HG03432 (cell line): ENCODE results near the gene TDRD10.
"Not testable (repeated sequence)": the region's sequence is repeated elsewhere in the genome, so short reads cannot be mapped to it uniquely, and the experiment has no call there.

Experiments used
- ATAC-seq: cut with Tn5 transposase; IDR thresholded peaks from one replicate; pipeline ENCODE4 v1.9.1; 2021; ENCODE audit warnings: mild to moderate bottlenecking, moderate library complexity; ENCODE audit not compliant: unreplicated experiment

TDRD10 gene

DNA sequence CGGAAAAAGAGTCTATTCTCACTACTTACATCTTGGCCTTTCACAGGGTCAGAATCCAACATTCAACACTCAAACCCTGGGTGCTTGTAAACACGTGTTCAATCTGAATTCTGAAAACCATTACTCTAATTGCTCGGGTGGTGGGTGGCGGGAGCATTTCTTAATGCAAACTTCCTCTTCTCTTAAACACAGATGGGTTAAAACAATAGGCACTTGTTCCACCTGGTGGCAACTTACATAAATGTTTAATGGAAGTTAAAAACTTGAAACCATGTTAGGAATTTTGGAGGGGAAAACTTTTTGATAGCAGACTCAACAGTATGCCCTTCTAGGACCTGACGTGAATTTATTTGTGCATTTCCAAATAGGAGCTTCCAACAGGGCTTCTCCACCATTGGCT, 23.4 kb upstream of the TDRD10 start:
- no peak for ATAC-seq

DNA sequence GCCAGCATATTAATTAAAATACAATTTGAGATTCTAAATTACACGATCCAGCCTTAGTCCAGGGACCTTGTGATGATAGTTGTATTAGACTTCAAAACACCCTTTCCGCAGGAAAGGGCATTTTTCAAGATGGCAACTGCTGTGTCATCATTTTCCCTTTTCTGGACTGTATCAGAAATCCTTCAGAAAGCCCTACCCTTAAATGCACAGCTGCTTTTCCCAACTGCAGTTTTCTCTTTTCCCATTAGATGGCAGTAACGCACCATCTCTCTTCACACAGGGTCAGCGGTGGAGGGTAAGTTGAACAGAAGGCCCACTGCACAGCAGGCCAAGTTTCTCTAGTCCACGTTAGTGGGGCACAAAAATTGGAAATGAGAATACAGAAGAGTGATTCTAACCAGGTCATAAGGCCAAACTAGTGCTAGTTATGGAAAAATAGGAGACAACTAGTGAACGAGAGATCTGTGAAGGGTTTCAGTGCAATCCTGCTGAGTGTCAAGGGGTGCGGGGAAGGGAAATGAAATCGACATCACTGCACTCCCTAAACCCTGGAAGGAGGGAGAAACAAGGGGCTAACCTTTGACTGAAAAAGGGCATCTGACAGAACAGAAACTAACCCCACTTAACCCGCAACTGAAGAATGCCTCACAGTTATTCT, 22.1 kb upstream of the TDRD10 start:
- ATAC-seq = no peak

DNA sequence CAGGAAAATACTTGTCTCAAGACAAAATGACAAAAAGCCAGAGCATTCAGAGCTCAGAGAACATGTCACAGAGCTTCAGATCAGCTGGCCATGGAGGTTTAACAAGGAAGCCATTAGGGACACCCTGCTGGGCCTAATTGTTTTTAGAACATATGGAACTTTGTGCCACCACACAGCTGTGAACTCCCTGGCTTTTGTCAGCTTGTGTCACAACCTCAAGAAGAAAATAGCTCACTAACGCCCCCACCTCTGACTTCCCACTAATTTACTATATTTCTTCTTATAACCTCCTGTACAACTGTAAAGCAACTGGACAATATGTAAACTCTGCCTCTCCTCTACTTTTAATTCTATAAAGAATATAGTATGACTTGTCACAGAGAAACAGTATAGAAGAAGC, 21.0 kb upstream of the TDRD10 start:
- no peak for ATAC-seq

DNA sequence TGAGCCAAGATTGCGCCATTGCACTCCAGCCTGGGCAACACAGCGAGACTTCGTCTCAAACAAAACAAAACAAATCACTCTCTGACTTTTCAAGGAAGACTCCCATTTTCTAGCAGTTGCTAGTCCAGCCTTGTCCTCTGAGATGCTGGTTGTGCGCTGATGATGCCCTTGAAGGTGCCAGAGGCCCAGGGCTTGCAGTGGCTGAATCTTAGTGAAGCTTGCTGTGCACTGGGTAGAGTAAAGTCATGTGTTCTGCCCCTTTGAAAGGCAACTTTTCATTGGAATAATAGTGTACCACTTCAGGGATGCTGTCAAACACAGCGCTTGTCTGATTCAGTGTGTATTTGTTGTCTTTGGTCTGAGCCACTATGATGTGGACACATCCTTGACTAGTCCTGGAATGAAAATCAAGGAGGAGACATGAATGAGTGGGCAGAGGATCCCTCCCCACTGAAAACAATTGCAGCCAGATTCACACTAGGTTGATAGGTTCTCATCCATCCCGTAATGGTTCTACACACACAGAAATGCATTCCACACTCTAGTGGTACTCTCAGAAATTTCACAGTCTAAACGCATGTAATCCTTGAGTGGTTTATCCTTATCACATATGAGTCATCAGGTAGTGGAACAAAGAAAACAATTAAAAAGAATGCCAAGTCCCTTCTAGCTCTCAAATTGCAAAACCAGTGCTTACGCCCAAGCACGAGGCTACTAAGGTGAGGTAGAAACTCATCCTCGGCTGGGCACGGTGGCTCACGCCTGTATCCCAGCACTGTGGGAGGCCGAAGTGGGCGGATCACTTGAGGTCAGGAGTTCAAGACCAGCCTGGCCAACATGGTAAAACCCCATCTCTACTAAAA, 17.8 kb upstream of the TDRD10 start:
- ATAC-seq = no peak

DNA sequence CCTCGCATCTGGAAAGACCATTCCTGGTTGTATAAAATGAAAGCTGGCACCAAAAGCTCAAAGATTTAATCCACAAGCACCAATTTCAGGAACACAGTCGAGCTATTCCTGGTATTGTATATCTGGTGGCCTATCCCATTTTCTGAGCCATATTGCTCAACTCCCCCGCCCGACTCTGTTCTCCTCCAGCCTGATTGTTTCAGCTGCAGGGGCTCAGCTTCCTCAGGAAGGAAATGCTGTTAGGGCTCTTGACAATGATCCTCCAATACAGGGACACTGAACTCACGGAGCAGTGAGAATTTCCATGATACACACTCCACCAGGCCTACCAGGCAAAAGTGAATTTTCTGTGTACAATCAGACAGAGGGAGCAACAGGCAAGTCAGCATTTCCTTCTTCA, 16.9 kb upstream of the TDRD10 start:
- no peak for ATAC-seq

DNA sequence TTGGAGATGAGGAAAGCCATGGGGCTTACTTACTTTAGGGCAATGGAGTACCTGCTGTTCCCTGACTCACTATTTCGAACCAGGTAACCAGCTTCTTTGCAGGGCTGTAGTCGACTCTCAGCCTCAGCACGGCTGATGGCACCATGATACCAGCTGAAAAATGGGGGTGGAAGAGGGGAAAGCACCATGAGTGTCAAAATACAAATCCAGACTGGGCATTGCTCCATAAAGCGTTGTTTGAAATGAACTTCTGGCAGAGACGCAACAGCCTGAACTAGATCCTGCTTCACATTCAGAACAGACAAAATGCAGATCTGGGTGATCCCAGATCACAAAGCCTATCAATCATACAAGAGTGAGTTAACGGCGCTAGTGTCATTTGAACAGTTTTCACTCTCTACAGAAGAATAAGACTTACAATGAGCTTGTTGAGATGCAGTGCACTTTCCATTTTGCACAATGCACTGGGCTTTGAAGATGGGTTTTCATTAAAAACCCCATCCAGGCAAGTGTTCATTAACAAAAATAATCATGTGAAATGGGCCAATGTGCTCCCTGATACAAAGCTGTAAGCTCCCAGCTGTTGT, 16.0 kb upstream of the TDRD10 start:
- no peak for ATAC-seq

DNA sequence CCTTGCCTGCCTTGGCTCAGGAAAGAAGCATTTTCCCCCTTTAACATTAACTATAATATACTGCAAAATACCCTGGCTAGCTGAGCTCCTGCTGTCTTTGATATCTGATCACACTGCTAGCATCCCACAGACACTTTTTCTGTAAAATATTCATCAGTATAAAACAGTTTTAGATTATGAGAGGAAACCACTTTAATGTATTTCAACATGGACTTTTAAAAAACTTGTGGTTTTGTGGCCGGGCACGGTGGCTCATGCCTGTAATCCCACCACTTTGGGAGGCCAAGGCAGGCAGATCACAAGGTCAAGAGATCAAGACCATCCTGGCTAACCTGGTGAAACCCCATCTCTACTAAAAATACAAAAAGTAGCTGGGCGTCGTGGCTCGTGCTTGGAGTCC, 15.3 kb upstream of the TDRD10 start:
- ATAC-seq = not testable (repeated sequence)

DNA sequence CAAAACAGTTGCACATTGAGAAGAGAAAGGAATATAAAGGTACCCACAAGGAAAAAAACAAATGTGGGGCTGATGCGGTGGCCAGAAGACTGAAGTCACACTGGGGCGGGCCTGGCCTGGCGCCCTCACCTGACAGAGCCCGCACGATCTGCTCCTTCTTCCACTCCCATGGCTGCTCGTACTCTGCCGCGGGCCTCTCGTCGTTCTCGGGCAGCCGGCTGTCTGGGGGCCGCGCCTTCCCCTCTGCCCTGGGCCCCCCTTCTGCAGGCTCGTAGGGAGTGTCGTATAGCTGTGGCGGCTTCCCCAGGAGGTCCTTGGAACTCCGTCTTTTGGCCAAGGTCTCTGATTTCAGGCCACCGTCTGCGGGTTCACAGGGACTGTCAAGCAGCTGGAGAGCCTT, 13.1 kb upstream of the TDRD10 start:
- ATAC-seq = no peak

DNA sequence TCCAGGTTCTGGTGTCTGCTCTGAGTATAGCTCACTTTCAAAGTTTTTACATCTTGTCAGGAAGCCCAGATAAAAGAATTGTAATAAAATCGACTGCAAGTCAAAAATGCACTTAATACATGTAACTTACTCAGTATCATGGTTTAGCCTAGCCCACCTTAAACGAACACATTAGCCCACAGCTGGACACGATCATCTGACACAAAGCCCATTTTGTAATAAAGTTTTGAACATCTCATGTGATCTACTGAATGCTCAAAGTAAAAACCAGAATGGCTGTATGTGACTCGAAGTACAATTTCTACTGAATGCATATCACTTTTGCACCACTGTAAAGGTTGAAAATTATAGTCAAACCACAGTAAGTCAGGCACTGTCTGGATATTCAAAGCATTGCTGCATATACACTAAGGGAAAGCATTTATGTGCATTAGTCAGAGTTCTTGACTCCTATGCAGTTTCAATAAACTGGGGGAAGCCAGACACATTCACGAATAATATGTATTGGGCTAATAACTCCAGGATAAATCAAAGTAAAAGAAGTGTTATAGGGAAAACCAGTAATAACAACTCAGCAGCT, 12.2 kb upstream of the TDRD10 start:
- ATAC-seq = no peak

DNA sequence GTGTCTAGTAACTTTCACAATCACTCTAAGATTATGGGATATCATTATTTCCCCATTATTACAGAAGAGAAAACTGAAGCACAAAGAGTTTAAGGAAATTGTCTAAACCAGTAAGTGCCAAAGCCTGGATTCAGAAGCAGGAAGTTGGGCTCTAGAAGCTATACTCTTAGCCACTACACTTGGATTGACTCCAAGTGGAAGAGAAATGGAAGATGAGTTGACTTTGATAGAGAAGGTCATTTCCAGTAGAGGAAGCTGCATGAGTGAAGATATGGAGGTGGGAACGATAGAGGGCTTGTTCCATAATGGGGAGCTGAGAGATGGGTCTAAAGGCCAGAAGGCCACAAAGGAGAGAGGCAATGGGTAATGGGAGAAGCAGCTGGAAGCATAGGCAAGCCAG, 11.7 kb upstream of the TDRD10 start:
- ATAC-seq = no peak

DNA sequence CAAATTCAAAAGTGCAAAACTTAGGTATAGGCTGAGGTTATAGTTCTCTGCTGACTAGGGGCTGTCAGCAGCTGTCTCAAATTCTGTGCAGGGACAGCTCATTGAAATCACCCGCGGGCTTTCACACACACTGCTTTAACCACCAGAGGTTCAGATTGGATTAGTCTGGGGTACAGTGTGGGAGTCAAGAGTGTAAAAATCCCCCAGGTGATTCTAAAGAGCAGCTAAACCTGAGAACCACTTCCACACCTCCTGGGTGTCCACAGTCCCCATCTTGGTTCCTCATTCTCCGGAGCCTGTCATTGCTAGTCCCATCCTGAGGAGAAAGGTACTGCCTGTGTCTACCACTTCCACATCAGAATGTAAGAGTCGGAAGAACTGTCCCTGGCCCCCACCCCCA, 9.9 kb upstream of the TDRD10 start:
- no peak for ATAC-seq

DNA sequence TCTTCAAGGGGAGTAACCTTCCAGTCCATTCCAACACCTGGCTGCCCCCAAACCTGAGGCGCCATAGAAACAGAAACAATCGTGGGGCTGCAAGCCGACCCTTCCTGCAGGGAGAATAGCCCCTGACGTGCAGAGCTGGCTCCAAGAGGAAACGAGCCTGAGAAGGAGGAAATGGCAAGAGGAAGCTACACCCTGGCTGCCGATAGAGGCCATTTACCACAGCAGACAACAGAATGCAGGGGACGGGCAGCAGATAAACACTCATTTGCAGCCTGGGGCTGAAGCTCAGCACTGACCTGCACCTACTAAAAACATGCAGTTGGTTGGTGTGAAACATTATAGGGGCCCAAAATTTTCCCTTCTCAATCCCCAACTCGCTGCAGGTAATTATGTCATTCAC, 8.7 kb upstream of the TDRD10 start:
- no peak for ATAC-seq

DNA sequence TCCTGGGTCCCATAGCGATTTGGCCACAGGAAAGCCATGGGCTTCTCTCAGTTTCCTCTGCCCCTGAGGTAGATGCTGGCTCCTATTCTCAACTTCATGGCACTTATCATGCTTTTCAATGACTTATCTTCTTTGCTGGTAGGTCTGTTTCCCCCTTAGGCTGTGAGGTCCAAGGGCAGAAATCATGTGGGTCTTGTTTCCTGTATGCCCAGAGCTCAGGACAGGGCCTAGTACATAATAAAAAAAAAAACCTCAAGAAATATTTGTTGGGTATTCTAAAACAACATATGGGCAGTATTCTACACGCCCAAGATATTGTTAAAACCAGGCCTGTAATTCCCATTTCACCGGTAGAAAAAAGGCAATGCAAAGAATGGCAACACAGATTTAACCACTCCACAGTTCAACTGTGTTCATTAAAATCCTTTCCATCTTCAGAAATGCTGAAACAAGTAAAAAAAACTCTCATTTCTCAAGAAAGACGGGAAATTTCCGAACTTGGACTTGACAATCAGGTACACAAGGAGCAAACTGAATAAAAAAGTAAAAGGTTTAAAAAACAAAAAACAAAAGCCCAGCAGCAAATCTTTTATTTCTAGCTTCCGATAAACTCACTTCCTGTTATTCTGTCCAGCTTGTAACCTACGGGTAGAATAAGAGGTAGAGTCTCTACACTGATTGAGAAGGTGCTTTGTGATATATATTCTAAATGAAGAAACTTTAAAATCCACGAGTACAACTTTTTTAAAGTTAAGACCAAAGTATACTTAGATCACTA, 6.3 kb upstream of the TDRD10 start:
- ATAC-seq = no peak

DNA sequence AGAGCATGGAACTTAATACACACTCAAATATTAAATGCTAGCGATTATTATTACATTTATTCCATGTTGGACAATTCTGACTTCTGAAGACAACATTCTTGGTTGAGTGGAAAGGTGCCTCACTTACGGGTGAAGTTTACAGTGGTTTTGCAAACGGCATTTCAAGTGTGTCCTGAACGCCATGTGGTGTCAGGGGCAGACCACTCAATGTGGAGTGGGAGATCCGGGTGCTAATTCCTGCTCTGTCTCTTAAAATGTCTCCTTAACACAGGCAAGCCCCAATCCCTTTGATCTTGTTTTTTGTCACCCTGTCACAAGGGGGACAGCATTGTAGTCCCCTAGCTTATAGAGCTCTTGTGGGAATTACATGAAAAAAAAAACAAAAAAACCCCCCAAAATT, 5.6 kb upstream of the TDRD10 start:
- no peak for ATAC-seq

DNA sequence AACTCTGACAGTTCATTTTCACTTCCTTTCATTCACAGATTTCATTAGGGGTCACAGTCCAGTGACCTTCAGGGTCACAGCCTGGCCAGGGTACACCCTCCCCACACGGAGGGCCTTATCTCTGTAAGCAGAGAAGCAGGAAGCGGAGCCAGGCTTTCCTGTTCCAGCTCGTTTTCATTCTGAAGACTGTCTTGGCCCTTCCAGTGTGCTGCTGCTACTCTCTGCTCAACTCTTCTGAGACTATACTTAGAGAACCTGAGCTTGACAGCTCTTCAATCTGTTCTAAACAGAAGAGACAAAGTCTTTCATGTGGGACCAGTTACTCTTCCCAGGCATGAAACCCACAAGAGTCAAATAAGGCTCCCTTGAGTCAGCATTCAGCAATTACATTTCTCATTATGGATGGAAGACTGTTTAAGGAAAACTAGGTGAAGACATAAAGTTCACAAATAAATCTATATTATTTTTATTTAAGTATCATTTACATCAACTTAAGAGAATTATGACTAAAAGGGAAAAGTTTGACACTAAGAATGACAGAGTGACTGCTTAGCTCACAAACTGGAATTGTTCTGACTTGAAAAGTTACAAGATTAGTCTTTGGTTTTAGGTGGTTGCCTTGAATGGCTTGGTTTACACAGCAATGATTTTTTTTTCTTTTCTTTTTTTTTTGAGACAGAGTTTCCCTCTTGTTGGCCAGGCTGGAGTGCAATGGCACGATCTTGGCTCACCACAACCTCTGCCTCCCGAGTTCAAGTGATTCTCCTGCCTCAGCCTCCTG, 4.8 kb upstream of the TDRD10 start:
- peak; percentile 49 for ATAC-seq

DNA sequence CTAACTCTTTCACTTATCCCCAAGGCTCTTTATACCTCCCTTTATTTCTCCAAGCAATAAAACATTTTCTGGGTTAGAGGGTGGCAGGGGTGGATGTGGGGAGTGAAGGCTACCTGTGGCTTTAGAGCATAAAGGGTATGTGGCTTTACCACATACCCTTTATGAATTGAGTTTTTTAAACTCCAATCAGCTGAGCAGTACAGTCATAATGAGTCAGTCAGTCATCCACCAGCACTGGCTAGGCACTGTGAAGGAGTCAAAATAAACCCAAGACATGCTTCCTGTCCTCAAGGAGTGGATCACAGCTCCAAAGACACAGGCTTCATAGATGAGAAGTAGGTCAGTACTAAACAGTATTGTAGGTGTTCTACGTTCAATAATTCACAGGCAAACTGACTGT, 2.6 kb upstream of the TDRD10 start:
- no peak for ATAC-seq

DNA sequence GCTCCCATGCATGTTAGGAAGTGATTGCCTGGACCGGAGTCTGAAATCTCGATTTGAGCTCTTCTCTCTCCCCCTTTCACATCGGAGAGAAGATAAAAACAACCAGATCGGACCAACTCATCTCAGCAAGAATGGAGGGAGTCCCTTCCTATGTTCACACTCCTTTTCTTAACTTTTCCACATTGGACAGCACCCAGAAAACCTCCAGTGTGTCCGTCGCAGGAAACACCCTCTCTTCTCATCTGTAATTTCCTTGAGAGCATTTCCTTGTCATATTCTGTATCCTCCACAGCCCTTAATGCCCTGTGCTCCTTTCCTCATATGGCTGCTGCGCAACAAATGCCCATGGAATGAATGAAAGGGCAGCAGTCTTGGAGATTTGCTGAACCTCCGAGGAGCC, 1.5 kb upstream of the TDRD10 start:
- ATAC-seq = no peak

DNA sequence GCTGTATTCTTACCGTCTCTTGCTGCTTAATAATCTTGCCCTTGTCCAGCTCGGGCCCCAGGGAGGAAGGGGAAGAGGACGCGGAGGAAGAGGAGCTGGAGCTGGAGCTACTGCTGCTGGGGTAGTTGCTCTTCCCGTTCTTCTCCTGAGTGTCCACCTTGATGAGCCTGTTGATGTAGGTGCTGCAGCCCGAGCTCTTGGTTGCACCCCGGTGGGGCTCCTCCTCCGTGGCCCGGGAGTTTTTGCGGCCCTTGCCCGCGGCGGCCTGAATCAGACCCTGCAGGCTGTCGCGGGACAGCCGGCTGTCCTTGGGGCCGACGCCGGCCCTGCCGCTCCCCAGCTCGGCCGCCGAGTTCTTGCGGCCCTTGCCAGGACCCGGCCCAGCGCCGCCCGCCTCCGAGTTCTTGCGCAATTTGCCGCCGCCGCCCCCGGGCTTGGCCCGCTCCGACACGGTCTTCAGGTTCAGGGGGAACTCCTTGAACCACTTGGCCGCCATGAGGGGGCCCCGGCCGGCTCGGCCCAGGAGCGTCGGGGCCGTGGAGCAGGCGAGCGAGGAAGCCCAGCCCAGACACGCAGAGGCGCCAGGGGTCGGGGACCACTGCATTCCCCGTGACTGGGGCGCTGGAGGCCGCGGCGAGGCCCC, 475 bp upstream of the TDRD10 start:
- ATAC-seq = no peak

DNA sequence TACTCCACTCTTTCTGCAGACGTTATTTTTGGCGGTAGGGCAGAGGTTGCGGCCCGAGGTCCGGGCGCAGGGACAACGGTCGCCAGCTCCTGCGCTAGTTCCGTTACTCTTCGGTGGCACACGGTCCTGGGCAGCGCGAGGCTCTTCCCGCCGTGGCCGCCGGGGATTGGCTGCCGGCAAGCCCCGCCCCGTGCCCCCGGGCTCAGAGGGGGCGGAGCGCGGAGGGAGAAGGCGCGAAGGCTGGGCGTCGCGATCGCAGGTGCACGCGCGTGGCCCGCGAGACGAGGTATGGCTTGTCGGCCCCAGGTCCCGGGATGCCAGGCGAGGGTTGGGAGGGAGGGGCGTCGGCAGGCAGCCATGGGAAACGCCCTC, 711 bp downstream of the TDRD10 start:
- ATAC-seq = no peak

DNA sequence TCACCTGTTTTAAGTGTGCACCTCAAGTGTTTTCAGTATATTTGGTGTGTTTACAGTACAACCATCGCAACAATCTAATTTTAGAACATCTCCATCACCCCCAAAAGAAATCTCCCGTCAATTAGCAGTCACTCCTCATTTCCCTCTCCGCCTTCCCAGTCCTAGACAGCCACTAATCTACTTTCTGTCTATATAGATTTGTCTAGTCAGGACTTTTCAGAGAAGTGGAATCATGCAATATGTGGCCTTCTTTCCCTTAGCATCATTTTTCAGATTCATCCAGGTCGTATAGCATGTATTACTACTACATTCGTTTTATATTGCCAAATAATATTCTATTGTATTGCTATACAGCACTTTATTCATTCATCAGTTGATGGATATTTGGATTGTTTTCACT, 1.9 kb downstream of the TDRD10 start:
- no peak for ATAC-seq
